ENCODE results near the gene DISP2.
A peak's percentile ranks its signal among the peaks of the same experiment; 100 is the strongest.

The DISP2 gene

DNA sequence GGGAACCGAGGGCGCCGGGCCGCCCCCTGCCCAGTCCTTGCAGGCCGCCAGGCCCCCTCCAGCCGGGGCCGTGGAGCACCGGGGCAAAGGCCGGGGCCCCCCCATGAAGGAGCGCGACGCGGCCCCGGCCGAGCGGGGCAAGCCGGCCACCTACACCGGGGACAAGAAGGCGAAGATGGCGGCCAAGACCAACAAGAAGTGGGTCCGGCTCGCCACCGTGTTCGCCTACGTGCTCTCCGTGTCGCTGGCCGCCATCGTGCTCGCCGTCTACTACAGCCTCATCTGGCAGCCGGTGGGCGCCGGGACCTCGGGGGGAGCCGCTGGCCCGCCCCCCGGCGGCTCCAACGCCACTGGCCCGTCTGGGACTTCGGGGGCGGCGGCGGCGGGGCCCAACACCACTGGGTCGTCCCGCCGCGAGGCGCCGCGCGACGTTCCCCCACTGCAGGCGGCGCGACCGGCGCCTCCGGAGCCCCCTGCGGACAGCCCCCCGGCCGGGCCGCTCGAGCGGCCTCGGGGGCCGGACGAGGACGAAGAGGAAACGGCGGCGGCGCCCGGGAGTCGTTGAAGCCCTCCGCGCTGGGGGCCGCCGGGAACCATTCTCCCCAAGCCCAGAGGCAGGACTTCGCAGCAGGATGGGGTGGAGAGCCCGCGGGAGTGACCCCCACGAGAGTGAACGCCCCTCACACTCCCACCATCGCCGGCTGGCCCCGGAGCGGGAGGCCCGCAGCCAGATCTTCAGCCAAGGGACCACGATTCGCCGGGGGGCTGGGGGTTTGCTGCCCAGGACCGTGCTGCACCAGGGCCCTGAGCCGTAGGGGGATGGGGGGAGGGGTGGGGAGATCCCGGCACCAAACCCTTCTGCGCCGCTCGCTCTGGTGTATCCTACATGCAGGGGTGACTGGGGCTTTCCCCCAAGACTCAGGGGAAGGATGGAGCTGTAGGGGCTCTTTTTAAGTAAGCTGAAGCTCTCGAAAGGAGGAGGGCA, 33.8 kb upstream of the DISP2 start:
- ATAC-seq, result peak; percentile 22
- Mint-ChIP-seq H3K27me3 (no peaks in the 10 kb centered on the region), H3K4me3 (peak overlapping the region; percentile 64), H3K27ac (no peak overlapping the region), H3K4me1 (peaks cover 33% of the 10 kb centered on the region), H3K36me3 (no peaks in the 10 kb centered on the region), H3K9me3 (no peaks in the 10 kb centered on the region)

DNA sequence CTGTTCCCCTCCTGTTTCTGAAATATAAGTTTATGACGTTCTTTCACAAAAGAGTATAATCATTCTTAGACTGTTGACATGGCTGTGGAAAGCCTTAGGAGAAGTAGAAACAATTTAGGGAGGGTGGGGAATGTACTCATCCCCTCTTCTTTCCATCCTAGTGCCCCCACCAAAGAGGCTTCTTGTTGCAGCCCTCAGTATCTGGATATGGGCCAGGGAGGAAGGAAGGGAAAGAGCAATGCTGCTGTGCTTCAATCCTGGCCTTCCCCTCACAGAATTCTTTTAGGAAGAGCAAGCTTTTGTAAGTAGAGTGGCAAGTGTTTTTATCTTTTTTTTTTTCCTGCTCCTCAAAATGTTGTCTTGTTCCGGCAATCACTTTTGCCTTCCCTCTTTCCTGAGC, 32.8 kb upstream of the DISP2 start:
- no peak for ATAC-seq
- peak overlapping the region; percentile 64 for H3K4me3 Mint-ChIP-seq
- no peaks in the 10 kb centered on the region for H3K36me3 Mint-ChIP-seq
- no peaks in the 10 kb centered on the region for H3K27me3 Mint-ChIP-seq
- no peaks in the 10 kb centered on the region for H3K9me3 Mint-ChIP-seq
- H3K4me1 Mint-ChIP-seq, result peaks cover 33% of the 10 kb centered on the region
- H3K27ac Mint-ChIP-seq, result no peak overlapping the region

DNA sequence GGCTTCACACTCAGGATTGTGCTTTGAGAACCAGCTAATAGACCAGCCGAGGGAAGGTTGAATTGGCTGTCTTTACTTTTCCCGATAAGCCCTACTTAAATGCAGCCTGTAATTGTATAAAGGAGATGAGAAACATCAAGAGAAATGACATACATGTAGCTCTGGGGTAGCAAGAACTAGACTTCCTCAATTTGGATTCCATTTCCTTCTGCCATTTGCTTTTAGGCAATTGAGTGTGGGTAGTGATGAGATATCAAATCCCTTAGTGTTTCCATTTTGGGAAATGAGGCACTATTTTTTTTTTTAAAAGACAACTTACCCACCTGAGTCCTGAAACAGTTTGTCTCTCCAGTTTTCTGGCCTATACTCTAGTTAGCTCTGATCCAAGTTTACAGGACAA, 32.3 kb upstream of the DISP2 start:
- Mint-ChIP-seq H3K27me3 (no peaks in the 10 kb centered on the region), H3K36me3 (no peaks in the 10 kb centered on the region), H3K4me3 (no peak overlapping the region), H3K4me1 (peaks cover 32% of the 10 kb centered on the region), H3K9me3 (no peaks in the 10 kb centered on the region), H3K27ac (no peak overlapping the region)
- ATAC-seq, result no peak

DNA sequence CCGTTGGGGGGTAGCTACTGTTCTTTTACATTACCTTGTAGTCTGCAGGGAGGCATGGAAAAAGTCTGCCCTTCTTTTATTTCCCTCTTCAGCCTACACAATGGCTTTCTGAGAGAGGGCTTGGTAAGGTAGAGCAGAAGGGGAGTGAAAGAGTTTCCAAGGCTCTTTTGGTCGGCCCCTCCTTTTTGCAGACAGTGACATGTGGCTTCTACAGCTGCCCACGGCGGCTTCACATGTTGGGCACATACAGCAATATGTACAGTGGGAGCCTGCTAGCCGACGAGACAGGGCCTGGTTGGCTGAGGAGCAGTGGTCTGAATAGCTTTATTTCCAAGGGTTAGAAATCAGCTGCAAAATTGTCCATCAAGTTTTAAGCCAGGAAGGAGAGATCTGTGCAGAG, 30.6 kb upstream of the DISP2 start:
- H3K27me3 Mint-ChIP-seq, result no peaks in the 10 kb centered on the region
- H3K9me3 Mint-ChIP-seq, result no peaks in the 10 kb centered on the region
- H3K36me3 Mint-ChIP-seq, result no peaks in the 10 kb centered on the region
- no peak overlapping the region for H3K27ac Mint-ChIP-seq
- ATAC-seq, result no peak
- no peak overlapping the region for H3K4me3 Mint-ChIP-seq
- peaks cover 19% of the 10 kb centered on the region for H3K4me1 Mint-ChIP-seq

DNA sequence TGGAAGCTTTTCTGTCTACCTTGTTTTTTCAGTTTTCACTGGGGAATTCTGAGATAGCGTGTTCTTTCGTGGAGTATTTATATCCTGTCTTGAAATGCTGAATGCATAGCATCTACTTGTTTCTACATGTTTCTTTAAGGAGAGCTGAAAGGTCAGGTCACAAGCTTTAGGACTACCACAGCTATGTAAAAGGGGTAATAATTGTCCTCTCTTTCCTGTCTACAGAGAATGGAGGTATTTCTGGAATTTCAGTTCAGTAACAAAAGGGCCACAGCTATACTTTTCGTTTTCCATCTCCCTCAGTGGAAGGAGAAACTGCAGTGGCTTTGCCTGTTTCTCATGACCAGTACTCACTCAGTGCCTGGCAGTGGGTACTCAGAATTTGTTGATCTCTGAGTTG, 29.8 kb upstream of the DISP2 start:
- H3K36me3 Mint-ChIP-seq, result no peaks in the 10 kb centered on the region
- no peaks in the 10 kb centered on the region for H3K27me3 Mint-ChIP-seq
- H3K9me3 Mint-ChIP-seq, result no peaks in the 10 kb centered on the region
- H3K27ac Mint-ChIP-seq, result no peak overlapping the region
- no peak overlapping the region for H3K4me3 Mint-ChIP-seq
- ATAC-seq, result no peak
- peaks cover 12% of the 10 kb centered on the region for H3K4me1 Mint-ChIP-seq

DNA sequence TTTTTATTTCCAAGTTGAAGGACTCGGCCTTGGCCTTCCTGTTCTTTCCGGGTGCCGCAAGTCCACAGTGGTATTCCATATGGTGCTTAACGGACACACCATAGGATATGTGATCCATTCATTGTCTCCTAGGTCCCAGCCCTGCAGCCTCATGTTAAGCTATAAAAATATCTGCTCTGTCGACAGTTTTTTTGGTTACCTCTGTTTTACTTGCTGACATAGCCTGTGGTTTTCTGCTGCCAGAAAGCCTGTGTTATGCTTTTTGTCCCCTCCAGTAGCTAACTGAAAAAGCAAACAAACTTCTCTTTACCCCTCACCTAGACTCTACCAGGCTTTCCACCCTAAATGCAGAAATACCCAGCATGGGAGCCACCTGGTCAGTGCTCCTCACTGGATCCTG, 29.3 kb upstream of the DISP2 start:
- Mint-ChIP-seq H3K4me3 (no peak overlapping the region), H3K27me3 (no peaks in the 10 kb centered on the region), H3K4me1 (peaks cover 14% of the 10 kb centered on the region), H3K36me3 (no peaks in the 10 kb centered on the region), H3K27ac (no peak overlapping the region), H3K9me3 (no peaks in the 10 kb centered on the region)
- ATAC-seq, result no peak

DNA sequence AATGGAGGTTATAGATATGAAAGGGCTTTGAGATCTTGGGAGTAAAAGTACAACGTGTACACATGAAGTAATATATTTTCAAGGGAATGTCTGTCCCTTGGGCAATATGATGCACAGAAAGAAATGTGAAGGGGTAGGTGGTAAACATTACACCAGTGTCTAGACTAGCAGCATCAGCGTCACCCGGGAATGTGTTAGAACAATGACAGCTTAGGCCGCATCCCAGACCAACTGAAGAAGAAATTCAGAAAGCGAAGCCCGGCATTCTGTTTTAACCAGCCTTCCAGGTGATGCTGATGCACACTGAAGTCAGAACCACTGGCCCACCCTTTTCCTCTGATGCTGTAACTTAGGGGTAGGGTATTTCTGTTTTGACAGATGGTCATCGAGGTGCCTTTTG, 28.2 kb upstream of the DISP2 start:
- no peak overlapping the region for H3K4me3 Mint-ChIP-seq
- no peaks in the 10 kb centered on the region for H3K36me3 Mint-ChIP-seq
- H3K27ac Mint-ChIP-seq, result no peak overlapping the region
- peaks cover 23% of the 10 kb centered on the region for H3K4me1 Mint-ChIP-seq
- ATAC-seq, result no peak
- no peaks in the 10 kb centered on the region for H3K27me3 Mint-ChIP-seq
- H3K9me3 Mint-ChIP-seq, result no peaks in the 10 kb centered on the region

DNA sequence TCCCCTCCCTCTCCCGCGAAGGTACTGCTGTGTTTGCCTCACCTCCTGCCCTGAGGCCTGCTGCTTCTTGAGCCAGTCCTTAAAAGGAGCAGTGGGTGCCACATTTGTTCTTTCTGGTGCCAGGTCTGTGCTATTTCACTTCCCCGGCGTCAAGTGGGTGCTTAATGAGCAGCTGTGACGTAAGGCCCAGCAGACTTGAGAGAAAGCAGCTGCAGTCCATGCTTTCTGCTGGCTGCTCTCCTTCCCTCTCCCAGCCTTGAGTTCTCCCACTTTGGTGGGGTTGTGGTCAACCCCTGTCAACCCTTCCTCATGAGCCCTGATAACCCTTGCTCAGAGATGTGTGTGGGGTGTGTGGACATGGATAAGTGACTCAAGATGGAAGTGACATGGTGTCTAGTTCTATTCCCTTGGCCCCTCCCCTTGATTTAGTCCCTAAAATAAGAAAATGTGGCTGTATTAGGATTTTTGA, 27.6 kb upstream of the DISP2 start:
- H3K36me3 Mint-ChIP-seq, result no peaks in the 10 kb centered on the region
- H3K27ac Mint-ChIP-seq, result no peak overlapping the region
- no peaks in the 10 kb centered on the region for H3K27me3 Mint-ChIP-seq
- no peak for ATAC-seq
- peaks cover 22% of the 10 kb centered on the region for H3K4me1 Mint-ChIP-seq
- no peak overlapping the region for H3K4me3 Mint-ChIP-seq
- no peaks in the 10 kb centered on the region for H3K9me3 Mint-ChIP-seq

DNA sequence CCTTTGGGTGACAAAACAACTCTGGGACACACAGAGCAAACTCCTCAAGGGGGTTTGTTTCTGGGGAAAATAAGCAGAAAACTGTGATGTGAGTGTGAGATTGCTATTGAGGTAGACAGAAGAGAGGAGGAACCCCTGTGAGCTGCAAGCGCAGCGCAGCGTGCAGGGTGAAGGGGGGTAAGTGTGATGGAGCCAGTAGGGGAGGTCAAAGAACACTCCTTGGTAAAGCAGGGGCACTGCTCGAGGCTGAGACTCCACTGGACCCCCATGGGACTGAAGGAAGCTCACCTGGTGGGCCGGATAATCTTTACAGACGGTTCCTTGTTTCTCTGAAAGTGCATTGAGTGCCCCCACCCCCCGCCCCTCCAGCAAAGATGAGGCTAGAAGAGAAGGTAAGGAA, 27.0 kb upstream of the DISP2 start:
- Mint-ChIP-seq H3K36me3 (no peaks in the 10 kb centered on the region), H3K27me3 (no peaks in the 10 kb centered on the region), H3K4me3 (no peak overlapping the region), H3K4me1 (peaks cover 21% of the 10 kb centered on the region), H3K27ac (no peak overlapping the region), H3K9me3 (no peaks in the 10 kb centered on the region)
- ATAC-seq, result no peak

DNA sequence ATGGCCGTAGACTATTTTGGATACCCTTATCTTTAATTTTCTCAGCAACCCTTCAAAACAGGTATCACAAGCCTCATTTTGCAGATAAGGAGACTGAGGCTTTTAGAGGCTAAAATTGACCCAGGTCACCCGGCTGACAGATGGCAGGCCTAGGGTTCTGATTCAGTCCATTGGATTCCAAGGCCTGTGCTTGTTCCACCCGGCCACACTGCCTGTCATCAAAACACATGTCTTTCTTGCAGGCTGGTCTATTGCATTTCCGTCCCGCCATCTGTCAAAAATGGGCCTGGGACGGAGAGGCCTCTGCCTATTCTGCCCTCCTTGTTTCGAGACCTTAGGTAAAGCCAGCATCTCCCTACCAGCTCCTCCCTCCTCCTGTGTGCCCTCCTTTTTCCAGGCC, 26.4 kb upstream of the DISP2 start:
- Mint-ChIP-seq H3K4me1 (peaks cover 21% of the 10 kb centered on the region), H3K36me3 (no peaks in the 10 kb centered on the region), H3K27ac (no peak overlapping the region), H3K27me3 (no peaks in the 10 kb centered on the region), H3K9me3 (no peaks in the 10 kb centered on the region), H3K4me3 (no peak overlapping the region)
- ATAC-seq, result no peak

DNA sequence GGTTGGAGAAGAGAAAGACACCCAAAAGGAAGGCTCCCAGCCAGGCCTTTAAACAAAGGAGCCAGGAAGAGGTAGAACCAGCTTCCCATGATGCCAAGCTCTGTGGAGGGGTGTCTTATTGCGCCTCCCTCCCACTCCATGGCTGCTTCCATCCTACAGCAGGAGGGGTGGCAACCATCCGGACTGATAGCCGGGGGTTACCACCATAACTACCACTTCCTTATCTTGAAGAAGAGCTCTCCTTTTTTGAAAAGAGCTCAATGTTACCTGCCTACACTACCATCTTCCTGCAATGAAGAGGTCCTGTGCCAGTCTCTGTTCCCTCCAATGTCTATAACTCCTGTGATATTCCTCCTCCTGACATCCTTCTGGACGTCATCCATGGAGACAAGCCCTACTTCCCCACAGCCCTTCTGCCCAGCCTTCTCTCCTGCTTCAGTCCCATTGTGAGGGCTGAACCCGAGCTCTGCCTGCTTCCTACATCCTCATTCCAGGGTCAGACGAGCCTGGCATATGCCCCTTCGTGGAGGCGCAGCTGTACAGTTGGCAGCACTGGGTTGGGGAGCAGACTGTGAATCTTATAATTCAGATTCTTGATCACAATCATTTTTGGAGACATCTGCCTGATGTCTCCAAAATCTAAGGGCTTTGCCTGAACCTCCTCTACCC, 25.8 kb upstream of the DISP2 start:
- no peaks in the 10 kb centered on the region for H3K9me3 Mint-ChIP-seq
- H3K27ac Mint-ChIP-seq, result no peak overlapping the region
- no peaks in the 10 kb centered on the region for H3K27me3 Mint-ChIP-seq
- no peak overlapping the region for H3K4me3 Mint-ChIP-seq
- ATAC-seq, result no peak
- peaks cover 26% of the 10 kb centered on the region for H3K4me1 Mint-ChIP-seq
- H3K36me3 Mint-ChIP-seq, result no peaks in the 10 kb centered on the region

DNA sequence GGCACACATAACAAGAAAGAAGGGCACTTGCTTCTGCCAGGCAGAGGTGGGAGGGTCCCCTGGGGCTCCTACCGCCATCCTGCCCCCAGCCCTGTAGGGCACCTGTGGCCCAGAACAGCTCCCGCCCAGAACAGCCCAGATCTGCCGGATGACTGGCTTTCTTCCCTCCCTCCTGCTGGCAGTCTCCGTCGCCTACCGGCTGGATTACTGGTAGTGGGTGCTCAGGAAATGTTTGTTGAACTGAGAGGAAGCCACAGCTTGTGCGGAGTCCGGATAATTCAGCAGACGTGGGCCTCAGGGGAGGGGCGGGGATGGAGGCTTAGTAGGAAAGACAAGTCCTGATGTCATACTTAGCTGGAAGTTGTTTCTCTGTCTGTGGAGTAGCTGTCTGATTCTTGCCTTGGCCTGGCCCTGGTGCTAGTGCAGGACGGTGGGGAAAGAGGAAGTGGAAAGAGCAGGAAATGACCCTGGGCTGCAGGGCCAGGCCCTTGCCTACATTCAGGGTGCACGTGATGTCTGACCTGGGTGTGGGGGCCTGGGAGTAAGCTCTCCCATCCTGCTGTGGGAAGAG, 24.0 kb upstream of the DISP2 start:
- peak overlapping the region; percentile 73 for H3K27ac Mint-ChIP-seq
- no peaks in the 10 kb centered on the region for H3K27me3 Mint-ChIP-seq
- no peaks in the 10 kb centered on the region for H3K36me3 Mint-ChIP-seq
- peak overlapping the region; percentile 28 for H3K4me3 Mint-ChIP-seq
- peaks cover 32% of the 10 kb centered on the region for H3K4me1 Mint-ChIP-seq
- peak; percentile 72 for ATAC-seq
- no peaks in the 10 kb centered on the region for H3K9me3 Mint-ChIP-seq

DNA sequence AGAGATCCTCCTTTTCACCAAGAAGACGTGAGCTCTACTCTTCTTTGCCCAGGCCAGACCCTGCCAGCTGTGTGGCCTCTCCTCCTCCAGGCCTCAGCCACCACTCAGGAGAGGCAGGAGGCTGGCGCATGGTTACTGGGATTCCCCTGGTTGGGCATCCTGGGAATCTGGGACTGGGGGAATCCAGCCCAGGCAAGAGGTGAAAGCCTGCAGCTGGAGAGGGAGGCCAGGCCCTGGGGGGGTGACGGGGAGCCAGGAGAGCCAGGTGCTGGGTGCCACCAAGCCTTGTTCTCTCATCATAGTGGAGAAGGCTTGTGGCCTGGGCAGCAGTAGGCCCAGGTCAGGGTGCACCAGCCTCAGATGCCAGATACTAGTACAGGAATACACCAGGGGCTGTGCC, 23.5 kb upstream of the DISP2 start:
- Mint-ChIP-seq H3K9me3 (no peaks in the 10 kb centered on the region), H3K4me3 (no peak overlapping the region), H3K27me3 (no peaks in the 10 kb centered on the region), H3K27ac (peak overlapping the region; percentile 73), H3K4me1 (peaks cover 32% of the 10 kb centered on the region), H3K36me3 (no peaks in the 10 kb centered on the region)
- ATAC-seq, result no peak

DNA sequence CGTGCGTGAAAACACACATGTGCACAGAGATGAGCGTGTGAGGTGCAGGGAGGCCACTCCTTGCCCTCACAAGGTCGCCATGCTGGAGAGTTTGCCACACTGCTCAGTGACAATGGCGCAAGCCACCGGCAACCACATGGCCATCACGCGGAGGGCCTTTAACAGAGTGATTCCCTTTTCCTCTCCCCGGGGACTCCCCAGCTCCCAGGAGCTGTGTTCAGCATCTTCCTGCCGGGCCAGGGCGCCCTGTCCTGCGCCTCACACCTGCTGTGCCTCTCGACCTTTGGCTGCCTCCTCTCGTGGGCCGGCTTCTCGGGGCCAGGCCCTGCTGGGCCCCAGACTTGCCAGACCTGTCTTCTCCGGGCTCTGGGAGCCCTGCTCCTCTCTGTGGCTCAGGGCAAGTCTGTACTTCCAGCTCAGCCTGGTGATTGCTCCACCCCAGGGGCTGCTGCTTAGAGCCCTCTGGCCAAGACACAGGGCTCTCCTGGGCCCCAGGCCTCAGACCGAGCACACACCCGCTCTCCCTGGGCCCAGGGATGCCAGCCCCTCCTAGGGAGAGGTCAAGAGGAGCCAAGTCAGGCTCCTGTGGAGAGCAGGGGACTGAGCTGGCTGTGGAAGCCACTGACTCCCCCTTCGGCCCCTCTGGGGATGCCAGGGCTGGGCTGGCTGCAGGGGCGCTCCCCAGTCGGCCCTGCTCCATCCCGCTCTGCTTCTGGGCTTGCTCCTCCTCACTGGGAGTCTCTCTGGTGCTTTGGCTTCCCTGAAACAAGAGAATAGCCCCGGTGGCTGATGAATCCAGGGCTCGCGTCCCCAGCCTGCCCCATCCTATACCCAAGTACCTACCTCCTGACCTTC, 22.9 kb upstream of the DISP2 start:
- no peak for ATAC-seq
- Mint-ChIP-seq H3K4me3 (peak overlapping the region; percentile 15), H3K9me3 (no peaks in the 10 kb centered on the region), H3K27me3 (no peaks in the 10 kb centered on the region), H3K36me3 (no peaks in the 10 kb centered on the region), H3K27ac (peak overlapping the region; percentile 23), H3K4me1 (peaks cover 32% of the 10 kb centered on the region)
